ENCODE data around the gene PRADC1. TPM values are rescaled to one million over a fixed set of nuclear protein-coding genes. Genes with fewer than 3 reads are reported as not detected.

Gene PRADC1
- total RNA-seq, 1 experiment from 2014 or later, result 8.6 TPM

DNA sequence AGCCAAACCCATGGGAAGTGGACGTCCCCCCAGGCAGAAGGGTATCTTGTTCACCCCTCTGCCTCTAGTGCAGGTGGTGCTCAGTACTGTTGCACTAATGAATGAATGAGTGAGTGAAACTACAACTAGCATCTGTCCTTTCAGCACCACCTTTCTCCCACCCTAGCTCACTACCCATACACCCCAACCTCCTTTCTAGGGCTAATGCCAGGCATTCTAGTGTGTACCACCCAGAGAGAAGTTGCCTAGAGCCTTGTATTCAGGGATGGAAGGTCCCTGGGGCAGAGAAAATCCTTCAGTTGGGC lies 23.5 kb upstream of the PRADC1 start:
- no peaks in the 10 kb centered on the region for H3K9me2 ChIP-seq (ENCODE audit: insufficient read depth)
- POLR2A ChIA-PET, result interaction anchor here (1.8 kb wide), 1 partner anchor 23 kb away, joined by 5 read pairs; the partner anchor contains the start of gene PRADC1
- H3K4me3 ChIP-seq (replicated peaks in 1 of 2; ENCODE audit: low read depth in 1 of 2, low read length in 2 of 2), result no peak overlapping the region
- H3K27me3 ChIP-seq (ENCODE audit: insufficient read depth, low read length), result no peaks in the 10 kb centered on the region
- CTCF ChIA-PET, result no interaction called here
- no peak overlapping the region for H3K27ac ChIP-seq (ENCODE audit: low read depth, low read length)
- H2AFZ ChIP-seq (ENCODE audit: low read depth, low read length, poor library complexity, severe bottlenecking), result no peak overlapping the region
- RAD21 ChIA-PET (ENCODE audit: low non-redundant PET in 1 of 2, low total read pairs in 2 of 2, uncharacterized antibody in 2 of 2, unreplicated experiment in 2 of 2), result no interaction called here
- no peak overlapping the region for H3K9ac ChIP-seq (ENCODE audit: low read length)
- no peak overlapping the region for H3K4me2 ChIP-seq (ENCODE audit: low read length)
- 0 out of 2 replicates have a peak, but pooled peaks have one; percentile 3 for ATAC-seq
- intact Hi-C loops (cut with micrococcal nuclease), result no loop called here
- no TSS peak for BruUV-seq (replicated peaks)
- H3K79me2 ChIP-seq (ENCODE audit: insufficient read depth, low read length), result no peaks in the 10 kb centered on the region
- H4K20me1 ChIP-seq (ENCODE audit: insufficient read depth), result no peaks in the 10 kb centered on the region; the same call in 1 of the 2 replicates
- H3K4me1 ChIP-seq (ENCODE audit: control insufficient read depth in 1 of 2, insufficient read depth in 2 of 2, low read length in 2 of 2), result no peaks in the 10 kb centered on the region
- H3K36me3 ChIP-seq (ENCODE audit: control insufficient read depth in 1 of 2, insufficient read depth in 2 of 2, low read length in 2 of 2), result peaks cover 21 to 24% of the 10 kb centered on the region in 2 experiments; a peak in 3 of 4 replicates
- no peaks in the 10 kb centered on the region for H3K9me3 ChIP-seq (ENCODE audit: control insufficient read depth in 1 of 2, insufficient read depth in 1 of 2, low read depth in 1 of 2, low read length in 2 of 2)
- TF ChIP-seq EZH2 (IDR thresholded peaks at IDR 0.05), result no peak
- TF ChIP-seq ZFX (IDR thresholded peaks at IDR 0.05), result no peak
- TF ChIP-seq, protein P1, sequence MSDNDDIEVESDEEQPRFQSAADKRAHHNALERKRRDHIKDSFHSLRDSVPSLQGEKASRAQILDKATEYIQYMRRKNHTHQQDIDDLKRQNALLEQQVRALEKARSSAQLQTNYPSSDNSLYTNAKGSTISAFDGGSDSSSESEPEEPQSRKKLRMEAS (IDR thresholded peaks at IDR 0.05), result no peak
- no peak for TF ChIP-seq SIN3A (IDR thresholded peaks at IDR 0.05; ENCODE audit: low read depth)
- TF ChIP-seq, protein P2, sequence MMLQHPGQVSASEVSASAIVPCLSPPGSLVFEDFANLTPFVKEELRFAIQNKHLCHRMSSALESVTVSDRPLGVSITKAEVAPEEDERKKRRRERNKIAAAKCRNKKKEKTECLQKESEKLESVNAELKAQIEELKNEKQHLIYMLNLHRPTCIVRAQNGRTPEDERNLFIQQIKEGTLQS (IDR thresholded peaks at IDR 0.05), result no peak
- peak; percentile 14; the same call in 1 of the 2 replicates for TF ChIP-seq JUND (IDR thresholded peaks at IDR 0.05)
- no peak for TF ChIP-seq EZH2phosphoT487 (IDR thresholded peaks at IDR 0.05; ENCODE audit: borderline replicate concordance)
- TF ChIP-seq POLR2A (IDR thresholded peaks at IDR 0.05; ENCODE audit: borderline replicate concordance, extremely low read depth, insufficient read depth, insufficient read length), result no peak
- no peak for DNase-seq (ENCODE audit: low read depth, low spot score)

DNA sequence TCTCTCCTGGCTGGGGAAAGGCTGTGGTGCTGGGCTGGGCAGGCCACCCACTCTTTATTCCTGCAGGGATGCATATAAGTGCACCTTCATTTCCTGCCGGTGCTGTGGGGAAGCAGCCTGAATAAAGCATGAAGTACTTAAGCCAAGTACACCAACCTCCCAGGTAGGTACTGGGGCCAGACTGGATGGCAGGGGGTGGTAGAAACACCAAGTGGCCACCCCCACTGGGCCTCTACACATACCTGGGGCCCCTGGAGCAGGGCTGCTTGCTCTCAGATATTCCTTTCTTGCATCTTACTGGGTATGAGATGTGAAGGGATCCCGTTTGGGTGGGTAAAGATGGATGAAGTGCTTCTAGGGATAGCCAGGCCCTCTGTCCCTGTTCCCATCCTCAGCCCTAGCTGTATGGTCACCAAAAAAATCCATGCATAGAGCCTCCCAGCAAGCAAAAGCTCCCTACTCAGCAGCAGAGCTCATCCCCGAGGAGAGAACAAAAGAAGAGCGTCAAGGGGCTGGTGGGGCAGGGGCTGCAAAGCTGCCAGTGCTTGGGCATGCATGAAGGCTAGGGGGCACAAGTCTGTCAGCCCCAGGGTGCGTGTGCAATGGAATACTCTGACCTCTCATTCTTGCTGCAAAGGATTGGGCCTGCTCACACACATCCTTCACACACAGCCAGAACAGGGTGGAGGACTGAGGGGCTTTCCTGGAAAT lies 23.0 kb upstream of the PRADC1 start:
- TF ChIP-seq POLR2AphosphoS5 (IDR thresholded peaks at IDR 0.05; ENCODE audit: low read depth, low read length), result peak; percentile 46
- no peak for TF ChIP-seq EZH2 (IDR thresholded peaks at IDR 0.05)
- TF ChIP-seq ZFX (IDR thresholded peaks at IDR 0.05), result no peak
- peaks cover under 1% of the 10 kb centered on the region; the same call in 1 of the 2 replicates for H3K79me2 ChIP-seq (ENCODE audit: insufficient read depth, low read length)
- H3K9ac ChIP-seq (ENCODE audit: low read length), result no peak overlapping the region
- DNase-seq (ENCODE audit: low read depth, low spot score) (no peak), ATAC-seq (0 out of 2 replicates have a peak, but pooled peaks have one; percentile 0)
- peaks cover 21 to 25% of the 10 kb centered on the region in 2 experiments; a peak in 3 of 4 replicates for H3K36me3 ChIP-seq (ENCODE audit: control insufficient read depth in 1 of 2, insufficient read depth in 2 of 2, low read length in 2 of 2)
- H3K4me1 ChIP-seq (ENCODE audit: control insufficient read depth in 1 of 2, insufficient read depth in 2 of 2, low read length in 2 of 2), result no peaks in the 10 kb centered on the region
- intact Hi-C loops (cut with micrococcal nuclease), result no loop called here
- TSS peak; percentile 20 for BruUV-seq (replicated peaks)
- no peaks in the 10 kb centered on the region for H3K9me2 ChIP-seq (ENCODE audit: insufficient read depth)
- CTCF ChIA-PET, result no interaction called here
- H3K4me3 ChIP-seq (replicated peaks in 1 of 2; ENCODE audit: low read depth in 1 of 2, low read length in 2 of 2), result no peak overlapping the region
- POLR2A ChIA-PET, result no interaction called here
- no peak overlapping the region for H3K27ac ChIP-seq (ENCODE audit: low read depth, low read length)
- no peak overlapping the region for H3K4me2 ChIP-seq (ENCODE audit: low read length)
- H2AFZ ChIP-seq (ENCODE audit: low read depth, low read length, poor library complexity, severe bottlenecking), result no peak overlapping the region
- no peaks in the 10 kb centered on the region for H3K9me3 ChIP-seq (ENCODE audit: control insufficient read depth in 1 of 2, insufficient read depth in 1 of 2, low read depth in 1 of 2, low read length in 2 of 2)
- H3K27me3 ChIP-seq (ENCODE audit: insufficient read depth, low read length), result no peaks in the 10 kb centered on the region
- no peaks in the 10 kb centered on the region; the same call in 1 of the 2 replicates for H4K20me1 ChIP-seq (ENCODE audit: insufficient read depth)
- RAD21 ChIA-PET (ENCODE audit: low non-redundant PET in 1 of 2, low total read pairs in 2 of 2, uncharacterized antibody in 2 of 2, unreplicated experiment in 2 of 2), result no interaction called here

Data from HCT116 (cell line).